GM19025 (cell line): ENCODE data around the gene UBE2H.

Source experiments
- ATAC-seq: cut with Tn5 transposase; IDR thresholded peaks from one replicate; pipeline ENCODE4 v1.9.1; 2021; ENCODE audit warnings: mild to moderate bottlenecking, low read depth, moderate library complexity; ENCODE audit not compliant: unreplicated experiment

UBE2H gene

DNA sequence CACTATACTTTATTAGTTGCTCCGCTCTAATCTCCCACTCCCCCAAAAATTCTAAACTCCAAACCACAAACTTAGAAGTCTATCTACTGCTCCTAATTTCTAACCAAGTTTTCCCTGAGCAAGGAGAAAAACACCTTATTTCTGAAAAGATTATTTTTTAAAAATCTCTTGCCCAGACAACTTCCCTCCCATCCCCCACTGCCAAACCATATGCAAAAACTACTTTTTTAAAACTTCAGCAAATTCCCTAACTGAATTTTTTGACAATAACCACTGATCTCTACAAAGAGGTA, 1.9 kb downstream of the UBE2H start:
- no peak for ATAC-seq

DNA sequence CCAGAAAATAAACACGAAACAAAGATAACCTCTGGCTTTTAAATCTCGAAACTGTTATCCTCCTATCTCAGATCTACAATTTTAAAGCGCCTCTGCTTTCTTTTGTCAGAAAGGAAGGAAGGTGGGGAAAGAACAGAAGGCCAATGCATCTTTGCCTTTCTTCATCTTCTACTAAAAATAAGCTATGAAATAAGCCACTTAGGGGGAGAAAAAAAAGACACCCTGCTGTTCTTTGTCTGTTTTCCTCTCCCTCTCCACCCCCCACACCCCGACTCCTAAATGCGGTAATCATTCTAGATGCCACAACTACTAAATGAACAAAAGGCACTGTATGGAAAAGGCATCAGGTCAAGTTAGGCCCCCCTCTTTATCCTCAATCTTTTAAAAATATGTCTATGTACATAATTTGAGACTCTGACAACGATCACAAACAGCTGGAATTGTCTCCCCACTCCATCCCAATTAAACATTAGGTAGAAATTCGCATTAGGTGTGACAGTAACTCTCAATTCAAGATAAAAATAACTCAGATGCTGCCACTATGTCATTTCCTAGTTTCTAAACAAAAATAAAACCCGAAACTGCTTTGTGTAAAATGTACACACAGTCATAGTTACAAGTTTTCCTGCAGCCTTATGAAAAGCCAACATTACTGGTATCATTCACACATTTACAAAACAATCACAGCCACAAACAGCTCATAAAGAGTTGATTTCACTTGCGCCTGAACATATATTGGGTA, 2.4 kb downstream of the UBE2H start:
- no peak for ATAC-seq

DNA sequence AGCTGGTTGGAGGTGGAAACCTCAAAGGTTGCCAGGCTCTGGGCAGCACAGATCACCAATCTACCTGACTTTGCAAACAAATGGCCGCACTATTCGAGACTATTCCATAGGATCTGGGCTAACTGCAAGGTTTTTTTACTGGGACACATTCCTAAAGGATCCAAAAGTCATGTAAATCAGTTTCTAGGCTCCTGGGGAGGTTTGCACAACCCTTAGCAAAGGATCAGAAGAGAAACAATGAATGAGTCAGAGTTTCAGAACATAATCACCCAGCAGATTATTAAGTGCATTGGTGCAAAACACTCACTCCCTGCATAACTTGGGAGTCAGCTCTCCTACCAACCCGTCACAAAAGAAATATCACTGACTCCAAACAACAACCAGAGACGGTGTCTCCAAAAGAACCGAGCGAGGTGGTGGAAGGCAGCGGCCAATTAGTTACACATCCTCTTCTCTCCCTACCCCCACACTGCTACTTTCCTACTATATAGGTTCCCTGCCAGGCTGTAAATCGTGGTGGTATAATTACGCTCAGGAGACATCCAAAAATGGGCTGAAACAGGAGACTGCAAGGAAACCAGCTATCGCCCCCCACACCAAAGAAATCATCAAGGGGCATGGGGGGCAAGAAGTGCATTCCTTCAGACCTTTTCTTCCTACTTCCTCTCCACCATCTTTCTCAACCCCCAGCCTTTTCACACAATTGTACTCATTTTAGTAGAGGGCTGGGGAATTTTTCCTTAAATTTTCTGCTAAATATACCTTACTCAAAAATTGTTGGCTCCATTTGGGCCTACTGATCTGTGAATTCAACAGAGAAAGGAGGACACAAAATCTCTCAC, 3.2 kb downstream of the UBE2H start:
- no peak for ATAC-seq

DNA sequence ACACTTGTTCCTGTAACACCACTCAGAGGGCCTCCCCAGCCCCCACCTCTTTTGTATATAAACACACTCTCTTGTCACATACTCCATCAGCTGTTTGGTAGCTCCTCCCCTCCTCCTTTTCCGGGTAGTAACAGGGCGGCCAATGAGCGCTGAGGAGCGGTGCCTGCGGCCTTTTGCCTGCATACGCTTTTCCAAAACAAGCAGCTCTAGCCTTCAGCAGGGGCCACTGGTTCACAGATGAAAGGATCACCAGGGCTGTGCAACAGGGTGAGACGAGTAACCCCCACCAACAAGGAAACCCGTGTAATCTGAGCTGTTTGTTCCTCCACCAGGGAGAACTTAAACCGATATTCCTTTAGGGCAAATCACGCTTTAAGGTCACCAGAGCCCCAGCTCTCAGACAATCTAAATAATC, 3.9 kb downstream of the UBE2H start:
- peak; percentile 53 for ATAC-seq

DNA sequence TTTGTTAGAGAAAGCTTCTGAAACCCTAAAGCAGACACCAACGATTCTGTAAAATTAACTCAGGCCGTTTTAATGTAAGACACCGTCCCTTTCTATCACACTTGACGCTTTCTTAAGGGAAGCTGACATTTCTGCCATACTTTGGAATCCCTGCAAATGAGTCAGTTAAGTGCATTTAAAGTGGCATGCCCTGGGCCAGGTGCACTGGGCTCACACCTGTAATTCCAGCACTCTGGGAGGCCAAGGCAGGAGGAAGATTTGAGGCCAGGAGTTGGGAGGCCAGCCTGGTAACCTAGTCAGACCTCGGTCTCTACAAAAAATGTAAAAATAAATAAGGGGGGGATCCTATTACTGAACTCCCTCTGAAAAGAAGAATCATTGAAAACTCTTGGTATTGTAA, 4.4 kb downstream of the UBE2H start:
- no peak for ATAC-seq

DNA sequence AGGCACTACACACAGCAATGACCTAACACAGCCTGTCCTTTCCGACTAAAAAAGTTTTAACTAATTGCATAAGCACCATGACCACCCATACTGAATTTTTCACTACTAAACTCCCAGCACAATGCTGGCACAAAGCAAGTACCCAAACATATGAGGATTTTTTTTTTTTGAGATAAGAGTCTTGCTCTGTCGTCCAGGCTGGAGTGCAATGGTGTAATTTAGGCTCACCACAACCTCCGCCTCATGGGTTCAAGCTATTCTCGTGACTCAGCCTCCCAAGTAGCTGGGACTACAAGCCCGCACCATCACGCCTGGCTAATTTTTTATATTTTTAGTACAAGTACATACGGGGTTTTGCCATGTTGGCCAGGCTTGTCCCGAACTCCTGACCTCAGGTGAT, 5.1 kb downstream of the UBE2H start:
- ATAC-seq: no peak

DNA sequence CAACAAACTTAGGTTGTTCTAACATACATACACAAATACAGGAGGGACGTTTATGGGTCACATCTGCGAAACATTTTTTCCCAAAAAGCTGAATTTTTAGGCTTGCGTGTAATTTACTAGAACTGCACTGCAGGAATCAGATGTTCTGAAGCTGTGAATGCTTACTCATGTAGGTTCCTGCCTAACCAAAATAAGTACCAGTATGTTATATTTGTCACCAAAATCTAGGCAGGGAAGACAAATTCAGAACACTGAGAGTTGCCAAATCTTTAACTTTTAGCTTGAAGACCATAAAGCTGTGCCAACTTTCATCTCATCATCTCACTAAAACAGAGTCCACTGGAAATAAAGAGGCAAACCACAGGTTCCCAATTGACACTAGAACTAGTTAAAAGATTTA, 5.7 kb downstream of the UBE2H start:
- ATAC-seq: no peak

DNA sequence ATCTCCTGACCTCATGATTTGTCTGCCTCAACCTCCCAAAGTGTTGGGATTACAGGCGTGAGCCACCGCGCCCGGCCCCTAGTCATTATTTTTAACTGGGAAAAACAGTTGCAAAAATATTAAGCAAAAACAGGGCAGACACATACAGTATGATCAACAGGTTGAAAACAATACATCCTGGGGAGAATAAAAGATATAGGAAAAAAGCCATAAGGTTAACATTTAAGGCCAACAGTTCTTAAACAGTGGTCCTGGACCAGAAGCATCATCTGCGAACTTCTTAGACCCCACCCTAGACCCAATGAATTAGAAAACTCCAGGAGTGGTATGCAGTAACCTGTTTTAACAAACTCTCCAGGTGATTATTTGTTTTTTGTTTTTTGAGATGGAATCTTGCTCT, 6.5 kb downstream of the UBE2H start:
- no peak for ATAC-seq

DNA sequence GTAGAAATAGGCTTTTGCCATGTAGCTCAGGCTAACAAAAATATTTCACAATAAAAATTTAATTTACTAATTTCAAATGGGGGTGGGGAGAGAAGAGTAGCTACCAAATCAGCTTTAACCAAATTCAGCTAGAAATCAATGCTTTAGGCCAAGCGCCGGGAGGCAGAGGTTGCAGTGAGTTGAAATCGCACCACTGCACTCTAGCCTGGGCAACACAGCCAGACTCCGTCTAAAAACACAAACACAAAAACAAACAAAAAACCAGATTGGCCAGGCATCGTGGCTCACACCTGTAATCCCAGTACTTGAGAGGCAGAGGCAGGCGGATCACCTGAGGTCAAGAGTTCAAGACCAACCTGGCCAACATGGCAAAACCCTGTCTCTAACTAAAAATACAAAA, 9.4 kb downstream of the UBE2H start:
- ATAC-seq: no peak

DNA sequence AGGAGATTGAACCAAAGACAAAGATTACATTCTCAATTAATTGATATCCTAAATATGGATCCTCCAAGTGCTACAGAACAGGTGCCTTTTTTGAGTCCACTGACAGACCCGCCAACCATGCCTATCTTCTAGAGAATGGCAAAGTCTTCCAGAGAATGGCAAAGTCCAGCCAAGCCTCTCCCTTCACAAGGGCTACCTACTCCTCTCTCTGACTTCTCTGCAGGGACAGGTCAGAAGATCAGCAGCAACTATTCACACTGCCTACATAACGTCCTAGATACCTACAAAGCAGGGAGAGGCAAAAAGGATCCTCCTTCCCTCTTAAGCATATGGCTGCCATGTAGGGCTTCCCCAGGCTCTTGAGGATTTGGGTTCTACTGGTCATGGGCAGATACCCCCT, 12.4 kb downstream of the UBE2H start:
- ATAC-seq: no peak

DNA sequence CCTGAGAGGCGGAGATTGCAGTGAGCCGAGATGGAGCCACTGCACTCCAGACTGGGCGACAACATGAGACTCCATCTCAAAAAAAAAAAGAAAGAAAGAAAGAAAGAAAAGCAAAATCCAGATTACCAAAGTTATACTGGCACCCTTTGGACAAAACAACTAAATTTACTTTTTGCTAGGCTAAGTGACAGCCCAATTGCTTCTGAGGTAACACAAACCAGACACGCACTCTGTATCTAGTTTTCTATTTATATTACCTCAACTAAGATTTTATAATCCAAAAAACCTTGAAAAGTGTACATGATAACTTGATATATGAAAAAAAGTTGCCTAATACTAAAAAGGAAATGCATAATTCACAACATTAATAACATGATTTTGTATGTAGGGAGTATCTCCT, 12.9 kb downstream of the UBE2H start:
- no peak for ATAC-seq

DNA sequence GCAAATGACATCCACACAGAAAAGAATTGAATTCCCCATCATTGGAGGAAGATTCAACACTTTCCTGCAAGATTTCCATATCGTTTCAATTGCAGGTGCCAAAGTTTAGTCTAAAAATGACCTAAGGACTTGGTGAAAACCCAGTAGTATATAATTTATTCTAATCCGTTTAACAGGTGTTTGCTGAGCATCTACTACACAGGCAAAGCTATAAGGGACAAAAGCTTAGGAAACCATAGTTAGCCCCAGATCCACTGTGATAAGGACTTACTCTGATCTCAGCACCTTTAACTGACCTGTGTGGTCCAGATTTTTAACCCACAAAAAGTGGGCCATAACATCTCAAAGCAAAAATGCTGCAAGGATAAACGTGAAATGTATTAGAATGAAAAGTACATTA, 19.1 kb downstream of the UBE2H start:
- no peak for ATAC-seq

DNA sequence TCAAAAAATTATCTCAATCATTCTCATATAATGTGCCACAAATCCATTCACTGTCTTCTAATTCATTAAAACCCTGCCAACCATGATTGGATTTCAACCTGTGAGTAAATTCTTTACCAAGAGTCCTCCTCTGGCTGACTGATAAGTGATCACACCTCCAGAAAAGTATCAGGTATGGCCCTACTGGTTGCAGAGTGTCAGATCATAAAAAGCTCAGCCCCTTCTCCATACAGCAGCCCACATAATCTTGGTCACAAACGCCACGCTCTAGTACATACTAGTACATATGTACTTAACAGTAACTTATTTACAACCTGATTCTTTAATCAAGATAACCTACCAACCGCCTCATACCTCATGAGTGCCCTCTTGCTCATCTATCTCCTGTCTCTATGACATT, 26.1 kb downstream of the UBE2H start:
- no peak for ATAC-seq

DNA sequence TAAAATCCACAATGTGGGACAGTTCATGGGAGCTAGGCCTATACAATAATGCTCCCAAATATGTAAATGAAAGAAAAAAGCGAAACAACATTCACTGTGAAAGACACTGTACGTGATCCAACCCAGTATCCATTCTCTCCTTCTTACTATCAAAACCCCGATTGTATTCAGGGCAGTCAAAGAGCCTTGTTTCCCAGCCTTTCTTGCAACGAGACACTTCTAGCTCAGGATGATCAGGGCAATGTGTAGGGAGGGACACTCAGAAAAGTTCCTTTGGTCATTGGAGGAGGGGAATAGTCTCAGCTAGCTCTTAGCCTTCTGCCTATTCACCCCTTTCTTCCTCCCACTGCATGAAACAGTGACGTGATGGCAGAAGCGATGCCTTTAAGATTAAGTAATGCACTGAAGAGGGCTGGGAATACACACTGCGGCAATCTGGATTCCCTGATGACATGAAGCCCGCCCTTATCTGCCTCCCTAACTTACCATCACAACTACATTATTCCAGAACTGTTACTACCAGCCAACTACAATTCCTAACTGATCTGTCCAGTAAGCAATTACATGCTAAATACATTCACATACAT, 27.3 kb downstream of the UBE2H start:
- ATAC-seq: no peak

DNA sequence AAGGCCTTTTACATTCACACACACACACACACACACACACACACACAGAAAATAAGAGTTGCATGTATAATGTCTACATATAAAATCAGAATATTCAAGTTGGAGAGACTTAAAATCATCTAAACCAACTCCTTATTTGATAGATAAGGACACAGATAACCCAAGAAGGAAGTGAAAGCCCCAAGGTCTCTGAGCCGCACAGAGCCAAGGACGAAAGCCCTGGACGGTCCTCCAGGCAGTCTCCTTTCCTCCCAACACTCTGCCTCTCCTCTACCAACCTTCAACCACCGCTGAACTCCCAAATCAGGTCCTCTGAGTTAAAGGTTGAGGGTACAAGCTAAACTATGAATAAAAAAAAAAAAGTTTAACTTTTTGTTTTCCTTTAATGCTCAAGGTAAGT, 28.2 kb downstream of the UBE2H start:
- no peak for ATAC-seq

DNA sequence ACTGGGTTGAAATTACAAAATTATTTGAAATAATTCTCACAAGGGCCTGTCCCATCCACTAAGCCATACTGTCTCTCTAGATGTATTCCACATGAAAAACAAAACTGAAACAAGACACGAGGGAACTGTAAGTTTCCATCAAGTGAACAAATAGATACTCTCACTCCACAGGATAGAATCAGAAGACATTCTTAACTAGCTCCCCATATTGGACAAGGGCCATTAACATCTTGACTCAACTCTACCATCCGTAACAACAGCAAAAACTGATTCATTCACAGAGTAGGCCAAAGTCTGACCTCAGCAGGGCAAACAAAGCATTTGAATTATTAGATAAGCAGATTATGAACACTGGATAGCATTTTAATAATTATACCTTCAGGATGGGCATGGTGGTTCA, 29.1 kb downstream of the UBE2H start:
- ATAC-seq: no peak

DNA sequence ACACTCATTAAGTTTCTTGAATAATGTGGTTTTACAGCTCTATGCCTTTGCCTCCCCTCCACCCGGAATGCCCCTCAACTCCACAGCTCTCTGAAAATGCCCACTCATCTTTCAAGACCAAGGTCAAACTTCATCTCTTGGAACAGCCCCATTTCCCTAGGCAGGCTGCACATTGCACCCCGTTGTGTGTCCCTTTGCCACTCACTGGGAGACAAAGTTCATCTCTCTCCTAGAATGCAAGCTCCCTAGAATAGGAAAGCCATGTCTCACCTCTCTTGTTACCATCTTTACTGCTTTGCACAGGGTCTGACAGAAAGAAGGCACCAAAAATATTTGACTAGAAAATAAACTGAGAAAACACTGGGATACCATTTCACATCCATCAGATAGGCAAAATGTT, 33.3 kb downstream of the UBE2H start:
- ATAC-seq: no peak

DNA sequence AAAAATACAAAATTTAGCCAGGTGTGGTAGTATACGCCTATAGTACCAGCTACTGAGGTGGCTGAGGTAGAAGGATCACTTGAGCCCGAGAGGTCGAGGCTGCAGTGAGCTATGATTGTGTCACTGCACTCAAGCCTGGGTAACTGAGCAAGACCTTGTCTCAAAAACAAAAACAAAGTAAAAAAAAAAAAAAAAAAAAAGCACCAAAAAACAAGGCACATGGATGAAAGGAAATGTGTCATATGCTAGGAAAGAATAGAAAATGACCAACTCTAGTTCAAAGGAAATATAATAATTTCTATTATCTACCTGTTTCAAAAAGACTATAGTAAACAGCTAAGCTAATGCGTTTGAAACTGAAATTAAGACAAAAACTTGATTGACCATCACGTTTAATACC, 33.8 kb downstream of the UBE2H start:
- no peak for ATAC-seq

DNA sequence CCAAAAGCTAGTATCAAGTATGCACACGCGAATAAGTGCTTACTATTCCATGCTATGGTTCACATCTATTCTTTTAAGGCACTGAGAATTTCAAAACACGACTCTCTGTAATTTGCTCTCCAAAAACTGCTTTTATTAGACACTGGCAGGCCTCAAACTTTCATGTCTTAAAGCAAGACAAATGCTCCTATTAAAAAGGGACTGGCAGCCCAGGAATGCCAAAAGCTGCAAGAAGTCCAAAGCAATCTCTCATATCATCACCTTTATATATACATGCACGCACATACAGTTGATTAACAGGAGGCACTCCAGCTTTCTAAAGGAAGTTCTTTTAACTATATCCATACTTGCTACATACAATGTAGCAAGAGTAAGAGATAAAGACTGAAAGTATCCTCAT, 34.8 kb downstream of the UBE2H start:
- no peak for ATAC-seq

DNA sequence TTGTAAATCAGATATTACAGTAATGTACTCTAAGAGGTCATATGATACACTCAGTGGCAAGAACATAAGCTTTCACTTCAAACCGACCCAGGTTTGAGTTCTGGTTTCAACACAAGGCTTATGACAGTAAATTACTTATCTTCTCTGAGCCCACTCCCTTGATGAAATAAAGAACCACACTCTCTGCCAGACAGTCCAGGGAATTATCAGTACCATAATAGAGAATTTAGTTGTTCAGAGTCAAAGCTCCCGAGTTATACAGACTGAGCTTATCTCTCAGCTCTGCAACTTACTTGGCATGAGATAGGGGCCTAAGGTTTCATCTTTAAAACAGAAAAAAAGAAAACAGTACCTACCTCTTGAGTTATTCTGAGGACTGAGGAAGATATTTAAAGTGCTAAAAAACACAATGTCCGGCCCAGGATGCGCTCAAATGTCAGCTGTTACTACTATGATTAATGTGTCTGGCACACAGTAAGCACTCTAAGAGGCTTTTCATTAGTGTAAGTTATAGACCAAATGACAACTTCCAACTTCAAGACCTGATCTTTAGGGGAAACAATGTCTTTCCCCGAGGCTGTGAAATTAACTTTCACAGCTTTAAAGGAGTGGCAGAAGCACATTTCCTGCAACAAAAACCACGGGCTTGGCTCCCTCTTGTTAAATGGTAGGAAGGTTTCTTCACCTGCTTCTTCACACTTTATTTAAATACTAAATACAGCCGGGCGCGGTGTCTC, 38.1 kb downstream of the UBE2H start:
- no peak for ATAC-seq

DNA sequence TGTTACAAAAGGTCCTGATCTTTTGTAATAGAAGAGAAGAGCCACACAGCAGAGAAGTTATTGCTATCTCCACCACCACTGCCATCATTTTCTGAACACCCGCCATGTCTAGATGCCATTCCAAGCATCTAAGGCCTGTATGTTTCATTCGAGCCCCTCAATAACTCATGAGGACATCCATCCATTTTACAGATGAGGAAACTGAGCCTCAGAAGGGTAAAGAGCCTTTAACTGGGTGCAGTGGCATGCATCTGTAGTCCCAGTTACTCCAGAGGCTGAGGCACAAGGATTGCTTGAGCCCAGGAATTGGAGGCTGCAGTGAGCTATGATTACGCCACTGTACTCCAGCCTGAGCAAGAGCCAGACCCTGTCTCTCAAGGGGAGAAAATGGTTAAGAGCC, 39.3 kb downstream of the UBE2H start:
- no peak for ATAC-seq
